ENCODE data around the gene FGD5. TPM values are rescaled to one million over a fixed set of nuclear protein-coding genes. Genes with fewer than 3 reads are reported as not detected.
A peak's percentile ranks its signal among the peaks of the same experiment; 100 is the strongest.

The FGD5 gene
- total RNA-seq, 1 donor from 2014 or later, result 15.3 TPM

GRCh38 chr3:14810070-14810791 lies 8.5 kb upstream of the FGD5 start:
- Mint-ChIP-seq H3K4me3 (peak overlapping the region; percentile 80), H3K27me3 (peaks cover 91% of the 10 kb centered on the region), H3K36me3 (no peaks in the 10 kb centered on the region), H3K27ac (no peak overlapping the region), H3K9me3 (no peaks in the 10 kb centered on the region), H3K4me1 (ENCODE audit: unreplicated experiment) (peaks cover 7% of the 10 kb centered on the region)
- no peak for DNase-seq (ENCODE audit: extremely low spot score, unreplicated experiment)
- TF ChIP-seq, protein P1, sequence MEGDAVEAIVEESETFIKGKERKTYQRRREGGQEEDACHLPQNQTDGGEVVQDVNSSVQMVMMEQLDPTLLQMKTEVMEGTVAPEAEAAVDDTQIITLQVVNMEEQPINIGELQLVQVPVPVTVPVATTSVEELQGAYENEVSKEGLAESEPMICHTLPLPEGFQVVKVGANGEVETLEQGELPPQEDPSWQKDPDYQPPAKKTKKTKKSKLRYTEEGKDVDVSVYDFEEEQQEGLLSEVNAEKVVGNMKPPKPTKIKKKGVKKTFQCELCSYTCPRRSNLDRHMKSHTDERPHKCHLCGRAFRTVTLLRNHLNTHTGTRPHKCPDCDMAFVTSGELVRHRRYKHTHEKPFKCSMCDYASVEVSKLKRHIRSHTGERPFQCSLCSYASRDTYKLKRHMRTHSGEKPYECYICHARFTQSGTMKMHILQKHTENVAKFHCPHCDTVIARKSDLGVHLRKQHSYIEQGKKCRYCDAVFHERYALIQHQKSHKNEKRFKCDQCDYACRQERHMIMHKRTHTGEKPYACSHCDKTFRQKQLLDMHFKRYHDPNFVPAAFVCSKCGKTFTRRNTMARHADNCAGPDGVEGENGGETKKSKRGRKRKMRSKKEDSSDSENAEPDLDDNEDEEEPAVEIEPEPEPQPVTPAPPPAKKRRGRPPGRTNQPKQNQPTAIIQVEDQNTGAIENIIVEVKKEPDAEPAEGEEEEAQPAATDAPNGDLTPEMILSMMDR (conservative IDR thresholded peaks at IDR 0.05), result no peak

DNA sequence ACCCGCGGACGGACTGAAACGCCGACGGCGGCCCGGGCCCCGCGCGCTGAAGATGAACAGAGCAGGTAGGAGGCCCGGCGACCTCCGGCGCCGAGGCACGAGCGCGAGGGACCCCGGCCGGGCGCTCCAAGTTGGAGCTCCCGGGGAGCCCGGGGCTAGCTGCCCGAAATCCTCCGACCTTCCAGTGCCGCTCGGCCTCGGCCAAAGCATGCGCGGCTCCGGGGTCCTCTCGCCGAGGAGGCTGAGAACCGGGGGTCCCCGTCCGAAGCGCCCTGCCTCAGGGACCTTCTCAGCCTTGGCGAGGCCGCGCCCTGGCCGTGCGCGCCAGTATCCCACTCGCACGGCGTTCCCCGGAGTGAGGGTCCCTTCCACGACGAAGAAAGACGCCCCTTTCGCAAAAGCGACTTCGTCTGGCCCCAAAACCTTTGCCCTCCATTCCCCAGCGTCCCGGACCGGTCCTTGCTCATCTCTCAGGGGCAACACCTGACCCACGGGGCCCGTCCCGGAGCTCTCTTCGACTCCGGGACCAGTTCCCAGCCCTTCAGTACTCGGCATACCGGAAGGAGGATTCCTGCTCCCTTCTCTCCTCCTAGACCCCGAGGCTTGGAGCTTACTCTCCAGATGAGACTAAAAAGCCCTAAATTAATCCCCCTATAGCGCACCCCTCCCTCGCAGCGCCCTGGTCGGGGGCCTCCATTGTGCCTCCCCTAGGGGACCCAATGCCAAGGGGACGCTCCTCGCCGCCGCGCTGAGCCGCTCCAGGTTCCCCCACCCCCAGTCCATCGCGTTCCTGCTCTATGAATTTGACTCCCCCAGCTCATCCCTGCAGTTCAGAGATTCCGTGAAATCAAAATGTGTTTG lies 7.7 kb upstream of the FGD5 start:
- TF ChIP-seq, protein P1 (conservative IDR thresholded peaks at IDR 0.05), result no peak
- no peak for DNase-seq (ENCODE audit: extremely low spot score, unreplicated experiment)
- Mint-ChIP-seq H3K36me3 (no peaks in the 10 kb centered on the region), H3K4me1 (ENCODE audit: unreplicated experiment) (peaks cover 6% of the 10 kb centered on the region), H3K27ac (no peak overlapping the region), H3K9me3 (no peaks in the 10 kb centered on the region), H3K27me3 (peaks cover 88% of the 10 kb centered on the region), H3K4me3 (peak overlapping the region; percentile 89)

DNA sequence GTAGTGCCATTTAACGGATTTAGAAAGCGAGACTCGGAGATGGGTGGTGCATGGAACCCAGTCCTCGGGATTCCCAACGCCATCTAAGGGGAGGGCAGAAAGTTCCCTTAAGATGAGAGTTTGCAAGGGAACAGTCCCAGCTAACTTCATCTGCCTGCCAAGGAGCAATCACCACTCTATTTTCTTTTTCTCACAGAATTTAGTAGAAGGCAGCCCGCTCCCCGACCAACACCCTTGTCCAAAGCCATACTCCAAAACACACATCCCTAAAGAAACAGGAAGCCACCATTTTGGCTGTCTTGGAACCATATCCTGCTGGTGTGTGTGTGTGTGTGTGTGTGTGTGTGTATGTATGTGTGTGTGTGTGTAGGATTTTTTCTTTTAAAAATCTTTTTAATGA lies 7.1 kb upstream of the FGD5 start:
- peaks cover 6% of the 10 kb centered on the region for H3K4me1 Mint-ChIP-seq (ENCODE audit: unreplicated experiment)
- no peaks in the 10 kb centered on the region for H3K9me3 Mint-ChIP-seq
- no peaks in the 10 kb centered on the region for H3K36me3 Mint-ChIP-seq
- no peak for DNase-seq (ENCODE audit: extremely low spot score, unreplicated experiment)
- peak overlapping the region; percentile 89 for H3K4me3 Mint-ChIP-seq
- peaks cover 85% of the 10 kb centered on the region for H3K27me3 Mint-ChIP-seq
- TF ChIP-seq, protein P1 (conservative IDR thresholded peaks at IDR 0.05), result no peak
- H3K27ac Mint-ChIP-seq, result no peak overlapping the region

GRCh38 chr3:14812196-14812790 lies 6.5 kb upstream of the FGD5 start:
- Mint-ChIP-seq H3K4me3 (peak overlapping the region; percentile 89), H3K36me3 (no peaks in the 10 kb centered on the region), H3K27ac (no peak overlapping the region), H3K9me3 (no peaks in the 10 kb centered on the region), H3K4me1 (ENCODE audit: unreplicated experiment) (peaks cover 6% of the 10 kb centered on the region), H3K27me3 (peaks cover 80% of the 10 kb centered on the region)
- TF ChIP-seq, protein P1 (conservative IDR thresholded peaks at IDR 0.05), result no peak
- DNase-seq (ENCODE audit: extremely low spot score, unreplicated experiment), result no peak

DNA sequence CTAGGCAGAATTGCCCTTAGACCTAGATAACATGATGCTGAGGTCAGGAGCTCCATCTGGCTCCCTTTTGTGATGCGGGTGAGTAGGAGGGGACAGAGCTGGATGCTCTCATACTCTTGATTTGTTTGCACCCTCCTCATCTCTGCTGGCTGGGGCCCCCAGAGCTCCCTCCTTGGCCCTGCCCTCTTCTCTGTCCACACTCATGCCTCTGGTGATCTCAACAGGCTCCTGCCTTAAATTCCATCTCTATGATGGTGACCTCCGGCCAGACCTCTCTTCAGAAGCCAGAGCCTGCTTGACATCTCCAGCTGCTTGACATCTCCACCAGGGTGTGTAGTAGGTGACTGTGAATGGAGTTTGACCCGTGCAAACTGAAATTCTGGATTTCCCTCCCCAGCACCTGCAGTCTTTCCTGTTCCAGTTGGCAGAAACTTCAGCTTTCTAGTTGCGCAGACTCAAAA lies 4.3 kb upstream of the FGD5 start:
- Mint-ChIP-seq H3K4me3 (no peak overlapping the region), H3K36me3 (no peaks in the 10 kb centered on the region), H3K27ac (no peak overlapping the region), H3K27me3 (peaks cover 72% of the 10 kb centered on the region), H3K9me3 (no peaks in the 10 kb centered on the region), H3K4me1 (ENCODE audit: unreplicated experiment) (peaks cover 6% of the 10 kb centered on the region)
- TF ChIP-seq, protein P1 (conservative IDR thresholded peaks at IDR 0.05), result no peak
- DNase-seq (ENCODE audit: extremely low spot score, unreplicated experiment), result no peak

Data from type B pancreatic cell (in vitro differentiated cells).